GM19035 (cell line): ENCODE results near the gene NRG2.

Experiments
- ATAC-seq: cut with Tn5 transposase; IDR thresholded peaks from one replicate; pipeline ENCODE4 v1.9.1; 2021; ENCODE audit not compliant: unreplicated experiment

The NRG2 gene

DNA sequence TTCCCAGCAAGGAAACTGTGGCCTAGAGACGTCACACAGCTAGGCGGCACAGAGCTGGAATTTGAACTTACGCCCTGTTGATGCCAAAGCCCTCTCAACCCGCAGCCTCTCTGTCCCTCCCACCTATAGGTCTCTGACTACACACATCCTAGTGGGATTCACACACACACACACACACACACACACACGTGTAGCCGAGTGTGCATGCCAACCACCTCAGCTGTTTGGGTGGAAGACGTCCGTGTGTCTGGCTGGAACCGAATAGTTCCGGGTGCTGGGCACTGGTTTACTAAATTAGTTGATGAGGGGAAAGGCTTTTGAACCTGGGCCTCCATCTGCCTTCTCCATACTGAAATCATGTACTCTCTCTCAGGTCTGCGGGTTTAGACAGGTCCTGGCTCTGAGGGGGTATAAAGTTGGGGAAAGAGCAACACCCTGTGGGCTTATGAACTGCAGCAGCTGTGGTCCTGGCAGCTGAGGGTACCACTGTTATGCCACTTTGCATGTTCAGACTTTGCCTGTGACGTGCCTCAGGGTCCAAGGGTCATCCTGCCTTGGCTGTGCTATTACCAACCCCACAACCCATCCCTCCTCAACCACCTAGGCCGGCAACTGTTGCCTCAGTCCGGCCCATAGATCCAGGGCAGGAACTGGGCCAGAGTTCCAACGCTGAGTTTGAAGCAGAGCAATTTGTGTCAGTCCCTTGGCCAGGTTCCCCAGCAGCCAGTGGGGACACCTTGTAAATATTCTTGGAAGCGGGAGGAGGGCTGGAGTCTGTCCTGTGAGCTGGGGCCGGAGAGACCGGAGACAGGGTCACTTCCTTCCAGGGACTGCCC is 197.0 kb downstream of the NRG2 start:
- ATAC-seq, result no peak

GRCh38 chr5:139844472-139845145 is 198.5 kb downstream of the NRG2 start:
- no peak for ATAC-seq

DNA sequence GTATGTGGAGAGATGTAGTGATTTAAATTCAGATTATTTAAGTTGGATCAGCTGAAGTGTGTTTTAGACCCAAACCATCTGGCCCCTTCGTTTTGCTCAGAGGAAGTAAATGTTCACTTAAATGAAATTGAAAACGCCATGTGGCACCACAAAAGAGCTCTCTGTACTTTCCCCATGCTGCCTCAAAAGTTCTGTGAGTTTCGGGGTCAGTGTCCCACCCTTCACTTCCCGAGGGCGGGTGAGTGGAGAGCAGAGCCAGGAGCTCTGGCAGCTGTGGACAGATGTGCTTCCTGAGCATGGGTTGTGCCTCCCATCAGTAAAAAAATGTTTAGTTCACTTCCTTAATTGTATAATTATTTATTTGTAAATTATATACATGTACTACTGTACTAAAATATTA is 199.1 kb downstream of the NRG2 start:
- ATAC-seq, result no peak

GRCh38 chr5:139842321-139842720 is 200.8 kb downstream of the NRG2 start:
- ATAC-seq, result no peak

- no peak for ATAC-seq
Measured at GRCh38 chr5:139841549-139841948, 201.6 kb downstream of the NRG2 start.

DNA sequence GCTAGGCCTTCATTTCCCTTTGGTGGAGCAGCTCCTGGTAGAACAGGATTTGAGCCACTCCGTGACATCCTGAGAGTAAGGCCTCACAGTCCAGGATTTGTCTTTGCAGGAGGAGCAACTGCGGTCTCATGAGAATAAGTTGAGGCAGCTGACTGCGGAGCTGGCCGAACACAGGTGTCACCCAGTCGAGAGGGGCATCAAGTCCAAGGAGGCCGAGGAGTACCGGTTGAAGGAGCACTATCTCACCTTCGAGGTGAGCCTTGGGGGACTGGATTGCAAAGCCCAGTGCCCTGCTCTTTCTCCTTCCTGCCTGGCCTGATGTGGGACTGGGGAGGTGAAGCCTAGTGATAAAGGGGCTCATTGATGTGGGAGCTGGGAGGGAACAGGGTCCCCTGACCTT is 203.2 kb downstream of the NRG2 start:
- no peak for ATAC-seq

DNA sequence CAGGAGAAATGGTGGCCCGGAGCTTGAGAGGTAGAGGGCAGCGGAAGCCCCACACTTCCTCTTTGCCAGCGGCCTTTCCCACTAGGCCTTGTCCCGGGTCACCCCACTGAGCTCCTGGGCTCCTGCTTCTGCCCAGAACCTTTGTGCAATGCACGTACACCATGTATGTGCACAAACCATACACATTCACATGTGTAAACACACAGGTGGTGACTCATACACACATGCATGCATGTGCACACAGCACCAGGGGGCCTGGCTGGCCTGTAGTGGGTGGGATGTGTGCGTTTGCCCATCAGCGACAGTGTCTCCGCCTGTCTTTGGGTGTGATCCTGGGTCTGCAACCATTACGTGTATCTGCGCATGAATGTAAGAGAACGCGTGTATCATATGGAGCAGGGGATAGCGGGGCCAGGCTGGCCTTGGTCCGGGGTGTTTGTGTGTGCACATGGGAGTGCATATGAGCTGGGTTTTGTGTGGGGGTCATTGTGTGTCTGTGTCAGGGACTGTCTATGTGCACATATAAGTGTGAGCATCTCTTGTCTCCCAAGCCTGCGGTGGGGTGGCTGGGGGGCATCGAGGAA is 203.8 kb downstream of the NRG2 start:
- no peak for ATAC-seq

GRCh38 chr5:139838381-139839197 is 204.5 kb downstream of the NRG2 start:
- ATAC-seq, result no peak

GRCh38 chr5:139837711-139838380 is 205.3 kb downstream of the NRG2 start:
- no peak for ATAC-seq

DNA sequence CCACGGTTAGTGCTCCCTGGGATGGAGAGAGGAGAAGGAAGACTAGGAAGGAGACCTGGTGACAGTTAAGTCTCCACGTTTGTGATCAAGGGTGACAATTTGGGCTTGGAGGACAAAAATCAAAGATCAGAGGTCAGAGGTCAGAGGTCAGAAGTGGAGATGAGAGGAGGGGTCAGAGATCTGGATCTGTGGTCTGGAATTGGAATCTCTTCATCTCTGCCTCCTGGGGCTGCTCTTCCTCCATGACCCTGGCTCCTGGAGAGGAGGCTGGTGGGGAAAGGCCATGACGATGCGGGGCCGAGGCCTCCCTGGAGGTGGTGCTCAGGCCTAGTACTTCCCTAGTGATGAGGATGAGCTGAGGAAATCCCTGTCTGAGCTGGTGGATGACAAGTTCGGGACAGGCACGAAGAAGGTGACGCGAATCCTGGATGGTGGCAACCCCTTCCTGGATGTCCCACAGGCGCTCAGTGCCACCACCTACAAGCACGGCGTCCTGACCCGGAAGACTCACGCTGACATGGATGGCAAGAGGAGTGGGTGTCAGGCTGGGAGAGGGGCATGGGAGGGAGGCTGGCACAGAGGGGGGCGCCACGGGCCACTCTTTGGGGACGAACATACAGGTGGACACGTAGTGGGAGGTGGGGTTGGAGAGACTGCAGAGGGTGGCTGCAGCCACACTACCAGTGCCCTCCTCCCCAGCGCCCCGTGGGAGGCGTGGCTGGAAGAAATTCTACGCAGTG is 206.5 kb downstream of the NRG2 start:
- ATAC-seq, result no peak

DNA sequence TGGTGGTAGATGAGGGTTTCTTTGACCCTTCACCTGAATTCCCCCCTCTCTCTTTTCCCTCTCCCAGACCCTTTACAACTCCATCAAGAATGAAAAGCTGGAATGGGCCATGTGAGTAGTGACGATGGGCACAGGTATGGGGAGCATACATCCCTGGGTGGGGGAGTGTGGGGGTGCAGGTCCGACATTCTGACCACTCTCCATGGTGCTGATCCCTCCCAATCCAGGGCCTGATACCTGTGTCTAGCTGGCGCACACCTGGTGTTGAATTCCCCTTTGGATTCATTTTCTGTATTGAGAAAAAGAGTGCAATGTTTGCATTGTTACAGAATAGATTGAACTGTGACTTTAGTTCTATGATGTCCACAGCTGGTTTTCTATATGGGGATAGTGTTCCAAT is 207.4 kb downstream of the NRG2 start:
- ATAC-seq, result no peak

GRCh38 chr5:139833525-139833924 is 209.6 kb downstream of the NRG2 start:
- ATAC-seq, result no peak

DNA sequence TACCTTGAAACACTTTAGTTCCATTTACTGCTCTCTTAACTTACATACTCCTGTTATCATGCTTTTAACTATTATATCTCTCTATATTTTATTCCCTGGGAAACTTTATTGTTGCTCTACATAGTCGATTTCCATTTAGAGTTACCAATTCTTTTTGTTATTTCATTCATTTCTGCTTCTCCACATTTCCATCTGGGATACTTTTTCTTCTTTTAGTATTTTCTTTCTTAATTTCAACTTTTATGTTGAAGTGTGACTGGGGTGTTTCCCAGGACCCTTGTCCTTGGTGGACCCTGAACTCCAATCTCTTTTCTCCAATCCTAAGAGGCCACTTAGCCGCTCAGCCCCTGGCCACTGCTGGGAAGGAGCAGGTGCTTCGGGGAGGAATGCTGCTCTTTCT is 211.5 kb downstream of the NRG2 start:
- no peak for ATAC-seq

DNA sequence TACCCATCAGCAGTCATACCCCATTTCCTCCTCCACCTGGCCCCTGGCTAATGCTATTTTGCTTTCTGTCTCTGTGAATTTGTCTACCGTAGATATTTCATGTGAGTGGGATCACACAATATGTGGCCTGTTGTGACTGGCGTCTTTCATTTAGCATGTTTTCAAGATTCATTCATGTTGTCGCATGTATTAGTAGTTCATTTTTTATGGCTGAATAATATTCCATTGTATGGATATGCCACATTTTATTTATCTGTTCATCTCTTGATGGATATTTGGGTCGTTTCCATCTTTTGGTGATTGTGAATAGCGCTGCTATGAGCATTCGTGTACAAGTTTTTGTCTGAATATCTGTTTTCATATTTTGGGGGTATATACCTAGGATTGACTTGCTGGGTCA is 213.6 kb downstream of the NRG2 start:
- no peak for ATAC-seq

- ATAC-seq, result no peak
Measured at GRCh38 chr5:139828207-139828895, 214.7 kb downstream of the NRG2 start.

- no peak for ATAC-seq
Measured at GRCh38 chr5:139825690-139826089, 217.4 kb downstream of the NRG2 start.

DNA sequence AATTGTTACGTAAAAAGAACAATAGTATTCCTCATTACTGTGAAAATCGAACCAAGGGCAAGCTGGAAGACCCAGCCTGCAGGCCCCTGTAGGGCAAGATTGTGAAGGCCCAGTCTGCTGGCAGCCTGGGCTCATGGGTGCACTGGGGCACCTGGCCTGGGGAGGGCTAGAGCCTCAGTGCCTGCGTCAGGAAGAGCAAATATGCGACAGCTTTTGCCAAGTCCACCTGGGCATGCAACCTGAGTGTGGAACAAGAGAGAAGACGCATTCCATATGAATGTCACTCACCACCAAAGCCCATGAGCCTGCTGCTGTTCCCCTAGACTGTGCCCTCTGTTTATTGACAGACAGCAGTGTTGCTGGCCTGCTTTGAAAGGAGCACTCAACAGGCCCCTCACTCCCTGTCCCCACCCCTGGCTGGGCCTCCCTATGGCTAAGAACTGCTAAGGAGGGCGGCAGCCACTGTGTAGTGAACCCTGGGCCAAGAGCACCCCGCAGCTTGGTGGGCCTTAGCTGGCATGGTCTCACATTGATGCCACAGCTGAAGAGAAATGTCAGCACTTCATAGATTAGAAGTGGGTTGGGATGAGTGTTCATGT is 219.2 kb downstream of the NRG2 start:
- no peak for ATAC-seq

GRCh38 chr5:139822553-139823425 is 220.3 kb downstream of the NRG2 start:
- ATAC-seq, result no peak
